HepG2 (cell line): ENCODE results near the gene PLXNA1. TPM values are rescaled to one million over a fixed set of nuclear protein-coding genes. Genes with fewer than 3 reads are reported as not detected.

Experiments
- ATF7 ChIP-seq, 2 experiments: fragments of 450-650 bp in 1 of 2; sonication (generic) in 1 of 2; formaldehyde crosslinking in 1 of 2; IDR thresholded peaks; 2 replicates each; pipeline versions ENCODE4 v1.4.0 to v1.6.1; 2016 to 2020; ENCODE audit warnings: antibody characterized with exemption in 1 of 2, mild to moderate bottlenecking in 1 of 2, missing genetic modification reagents in 1 of 2
- DPF2 ChIP-seq: sonication (generic); formaldehyde crosslinking; IDR thresholded peaks from 2 replicates; pipeline ENCODE4 v1.4.0; 2020; ENCODE audit warnings: mild to moderate bottlenecking, low read depth, missing genetic modification reagents, borderline replicate concordance
- FOXM1 ChIP-seq: sonication (generic); formaldehyde crosslinking; IDR thresholded peaks from 2 replicates; pipeline ENCODE4 v1.5.0; 2020; ENCODE audit warnings: missing genetic modification reagents
- GATAD1 ChIP-seq: IDR thresholded peaks from 2 replicates; pipeline ENCODE4 v1.6.1; 2016; ENCODE audit warnings: missing genetic modification reagents, missing compliant biosample characterization
- HNRNPH1 ChIP-seq: fragments of 200-400 bp; formaldehyde crosslinking; optimal IDR thresholded peaks from 2 replicates; pipeline ENCODE3; 2017; ENCODE audit warnings: mild to moderate bottlenecking, low read depth, low read length
- NFE2L2 ChIP-seq: fragments of 150-350 bp; IDR thresholded peaks from 2 replicates; pipeline ENCODE4 v1.6.1; 2014; ENCODE audit warnings: low read length
- NFYB ChIP-seq: sonication (generic); formaldehyde crosslinking; IDR thresholded peaks from 2 replicates; pipeline ENCODE4 v1.4.0; 2020; ENCODE audit warnings: missing genetic modification reagents
- SP4 ChIP-seq: sonication (generic); formaldehyde crosslinking; IDR thresholded peaks from 2 replicates; pipeline ENCODE4 v1.8.1; 2023; ENCODE audit warnings: mild to moderate bottlenecking, missing genetic modification reagents
- STAT5B ChIP-seq: sonication (generic); formaldehyde crosslinking; IDR thresholded peaks from 2 replicates; pipeline ENCODE4 v1.4.0; 2020; ENCODE audit warnings: missing genetic modification reagents
- TAF1 ChIP-seq: sonication (generic); formaldehyde crosslinking; IDR thresholded peaks from 2 replicates; pipeline ENCODE4 v1.4.0; 2020; ENCODE audit warnings: missing genetic modification reagents
- ZC3H13 ChIP-seq: sonication (generic); formaldehyde crosslinking; IDR thresholded peaks from 2 replicates; pipeline ENCODE4 v1.8.1; 2023; ENCODE audit warnings: mild to moderate bottlenecking, missing genetic modification reagents, moderate library complexity
- ZNF282 ChIP-seq: fragments of 450-650 bp; IDR thresholded peaks from 2 replicates; pipeline ENCODE4 v1.6.1; 2018; ENCODE audit not compliant: partially characterized antibody
- ZNF34 ChIP-seq: sonication (generic); formaldehyde crosslinking; IDR thresholded peaks from 2 replicates; pipeline ENCODE4 v1.4.0; 2020; ENCODE audit warnings: mild to moderate bottlenecking, missing genetic modification reagents, borderline replicate concordance
- ZNF367 ChIP-seq: sonication (generic); formaldehyde crosslinking; IDR thresholded peaks from 2 replicates; pipeline ENCODE4 v1.4.0; 2020; ENCODE audit warnings: missing genetic modification reagents, borderline replicate concordance
- ZNF746 ChIP-seq: sonication (generic); formaldehyde crosslinking; IDR thresholded peaks from 2 replicates; pipeline ENCODE4 v1.8.0; 2022; ENCODE audit warnings: mild to moderate bottlenecking, missing genetic modification reagents
- ZSCAN9 ChIP-seq: IDR thresholded peaks from 2 replicates; pipeline ENCODE4 v1.6.1; 2016; ENCODE audit warnings: borderline replicate concordance
- polyA plus RNA-seq, 8 experiments: library from polyadenylated mRNA; depleted of rRNA in 3 of 8; stranded (reverse) in 7 of 8; unstranded in 1 of 8; fragments of >200 nt; fragmentation: Illumina TruSeq in 4 of 8; extraction: Trizol in 4 of 8; gene quantifications; 2 replicates each; pipeline versions ENCODE4 v1.2.1 to v1.2.3, GENCODE V29; 2011 to 2016; ENCODE audit warnings: low read depth in 4 of 8, missing spikeins in 1 of 8, mixed read lengths in 1 of 8; ENCODE audit not compliant: insufficient read depth in 1 of 8
- total RNA-seq, 5 experiments: library from RNA; depleted of rRNA; stranded (reverse); fragments of >200 nt; fragmentation: Illumina TruSeq; extraction: Trizol; gene quantifications; 2 replicates each; pipeline ENCODE4 v1.2.3, GENCODE V29; 2016; ENCODE audit warnings: low read depth in 1 of 5
- TF ChIP-seq, protein P1 (sequence below): sonication (generic); formaldehyde crosslinking; IDR thresholded peaks from 2 replicates; pipeline ENCODE4 v1.4.0; 2020; ENCODE audit warnings: mild to moderate bottlenecking, missing genetic modification reagents
- TF ChIP-seq, protein P2 (sequence below): sonication (generic); formaldehyde crosslinking; IDR thresholded peaks from 2 replicates; pipeline ENCODE4 v1.8.0; 2022; ENCODE audit warnings: mild to moderate bottlenecking, missing genetic modification reagents, moderate library complexity
- TF ChIP-seq, protein P3 (sequence below): sonication (generic); formaldehyde crosslinking; IDR thresholded peaks from 2 replicates; pipeline ENCODE4 v1.8.0; 2022; ENCODE audit warnings: missing genetic modification reagents, low read depth, mild to moderate bottlenecking, borderline replicate concordance
- TF ChIP-seq, protein P4 (sequence below): IDR thresholded peaks from 2 replicates; pipeline ENCODE4 v1.6.1; 2016; ENCODE audit warnings: missing genetic modification reagents, missing compliant biosample characterization
- TF ChIP-seq, protein P5 (sequence below): sonication (generic); formaldehyde crosslinking; IDR thresholded peaks from 2 replicates; pipeline ENCODE4 v1.4.0; 2020; ENCODE audit warnings: missing genetic modification reagents

The PLXNA1 gene
- total and polyA plus RNA-seq, 2 of the 13 experiments (the other 11 are each of a cell fraction or from before 2014, with no cell fraction given): 16.6 to 18.2 TPM

DNA sequence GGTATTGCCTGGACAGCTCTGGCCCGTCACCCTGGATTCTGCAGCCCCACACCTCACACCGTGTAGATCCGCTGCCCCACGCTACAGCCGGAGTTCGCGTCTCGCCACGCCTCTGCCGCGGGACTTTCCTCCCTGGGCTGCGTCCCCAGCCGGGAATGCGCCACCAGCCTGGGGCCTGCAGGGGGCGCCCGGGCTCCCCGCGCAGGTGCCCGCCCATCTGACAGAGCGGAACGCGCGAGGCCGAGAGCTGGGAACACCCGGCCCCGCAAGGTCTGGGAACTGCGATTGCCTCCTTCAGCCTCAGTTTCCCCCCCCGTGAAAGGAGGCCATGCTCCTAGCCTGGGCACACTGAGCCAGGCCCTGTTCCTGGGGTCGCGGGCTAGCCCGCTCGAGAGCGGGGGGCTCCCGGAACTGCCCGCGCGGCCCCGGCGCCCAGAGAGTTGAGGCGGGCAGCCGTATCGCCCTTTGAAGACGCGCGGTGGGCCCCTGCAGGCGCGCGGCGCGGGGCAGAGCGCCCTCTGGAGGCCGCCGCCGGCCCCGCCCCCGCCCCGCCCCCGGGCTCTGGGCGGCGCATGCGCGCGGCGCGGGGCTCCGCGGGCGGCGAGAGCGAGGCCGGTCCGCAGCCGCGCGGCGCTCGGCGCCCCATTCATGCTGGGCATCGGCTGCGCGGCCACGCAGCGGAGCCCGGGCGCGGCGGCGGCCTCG lies at the start of gene PLXNA1 (continued):
- TF ChIP-seq GATAD1 (CRISPR knock-in tag) (no peak), ZNF34 (CRISPR knock-in tag) (0 out of 2 replicates have a peak, but pooled peaks have one; percentile 46), DPF2 (no peak), ZNF282 (no peak), SP4 (peak; percentile 70), ZNF746 (CRISPR knock-in tag) (peak; percentile 54; the same call in 1 of the 2 replicates), ZC3H13 (CRISPR knock-in tag) (no peak), NFE2L2 (no peak), ZSCAN9 (CRISPR knock-in tag) (0 out of 2 replicates have a peak, but pooled peaks have one; percentile 25), TAF1 (CRISPR knock-in tag) (no peak), ATF7 (IDR thresholded peaks at IDR 0.05) (no peak), ATF7 (CRISPR knock-in tag; IDR thresholded peaks at IDR 0.05) (peak; percentile 50; the same call in 1 of the 2 replicates), HNRNPH1 (no peak), NFYB (no peak), ZNF367 (CRISPR knock-in tag) (no peak), STAT5B (CRISPR knock-in tag) (no peak), FOXM1 (CRISPR knock-in tag) (no peak)
- TF ChIP-seq, protein P1, sequence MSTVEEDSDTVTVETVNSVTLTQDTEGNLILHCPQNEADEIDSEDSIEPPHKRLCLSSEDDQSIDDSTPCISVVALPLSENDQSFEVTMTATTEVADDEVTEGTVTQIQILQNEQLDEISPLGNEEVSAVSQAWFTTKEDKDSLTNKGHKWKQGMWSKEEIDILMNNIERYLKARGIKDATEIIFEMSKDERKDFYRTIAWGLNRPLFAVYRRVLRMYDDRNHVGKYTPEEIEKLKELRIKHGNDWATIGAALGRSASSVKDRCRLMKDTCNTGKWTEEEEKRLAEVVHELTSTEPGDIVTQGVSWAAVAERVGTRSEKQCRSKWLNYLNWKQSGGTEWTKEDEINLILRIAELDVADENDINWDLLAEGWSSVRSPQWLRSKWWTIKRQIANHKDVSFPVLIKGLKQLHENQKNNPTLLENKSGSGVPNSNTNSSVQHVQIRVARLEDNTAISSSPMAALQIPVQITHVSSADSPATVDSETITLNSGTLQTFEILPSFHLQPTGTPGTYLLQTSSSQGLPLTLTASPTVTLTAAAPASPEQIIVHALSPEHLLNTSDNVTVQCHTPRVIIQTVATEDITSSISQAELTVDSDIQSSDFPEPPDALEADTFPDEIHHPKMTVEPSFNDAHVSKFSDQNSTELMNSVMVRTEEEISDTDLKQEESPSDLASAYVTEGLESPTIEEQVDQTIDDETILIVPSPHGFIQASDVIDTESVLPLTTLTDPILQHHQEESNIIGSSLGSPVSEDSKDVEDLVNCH (CRISPR knock-in tag): no peak
- TF ChIP-seq, protein P2, sequence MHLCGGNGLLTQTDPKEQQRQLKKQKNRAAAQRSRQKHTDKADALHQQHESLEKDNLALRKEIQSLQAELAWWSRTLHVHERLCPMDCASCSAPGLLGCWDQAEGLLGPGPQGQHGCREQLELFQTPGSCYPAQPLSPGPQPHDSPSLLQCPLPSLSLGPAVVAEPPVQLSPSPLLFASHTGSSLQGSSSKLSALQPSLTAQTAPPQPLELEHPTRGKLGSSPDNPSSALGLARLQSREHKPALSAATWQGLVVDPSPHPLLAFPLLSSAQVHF (CRISPR knock-in tag): no peak
- TF ChIP-seq, protein P3, sequence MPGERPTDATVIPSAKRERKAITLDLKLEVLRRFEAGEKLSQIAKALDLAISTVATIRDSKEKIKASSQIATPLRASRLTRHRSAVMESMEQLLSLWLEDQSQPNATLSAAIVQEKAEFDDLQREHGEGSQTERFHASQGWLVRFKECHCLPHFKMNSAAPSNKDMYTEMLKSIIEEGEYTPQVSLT: no peak
- TF ChIP-seq, protein P4, sequence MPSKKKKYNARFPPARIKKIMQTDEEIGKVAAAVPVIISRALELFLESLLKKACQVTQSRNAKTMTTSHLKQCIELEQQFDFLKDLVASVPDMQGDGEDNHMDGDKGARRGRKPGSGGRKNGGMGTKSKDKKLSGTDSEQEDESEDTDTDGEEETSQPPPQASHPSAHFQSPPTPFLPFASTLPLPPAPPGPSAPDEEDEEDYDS (CRISPR knock-in tag): no peak
- TF ChIP-seq, protein P5, sequence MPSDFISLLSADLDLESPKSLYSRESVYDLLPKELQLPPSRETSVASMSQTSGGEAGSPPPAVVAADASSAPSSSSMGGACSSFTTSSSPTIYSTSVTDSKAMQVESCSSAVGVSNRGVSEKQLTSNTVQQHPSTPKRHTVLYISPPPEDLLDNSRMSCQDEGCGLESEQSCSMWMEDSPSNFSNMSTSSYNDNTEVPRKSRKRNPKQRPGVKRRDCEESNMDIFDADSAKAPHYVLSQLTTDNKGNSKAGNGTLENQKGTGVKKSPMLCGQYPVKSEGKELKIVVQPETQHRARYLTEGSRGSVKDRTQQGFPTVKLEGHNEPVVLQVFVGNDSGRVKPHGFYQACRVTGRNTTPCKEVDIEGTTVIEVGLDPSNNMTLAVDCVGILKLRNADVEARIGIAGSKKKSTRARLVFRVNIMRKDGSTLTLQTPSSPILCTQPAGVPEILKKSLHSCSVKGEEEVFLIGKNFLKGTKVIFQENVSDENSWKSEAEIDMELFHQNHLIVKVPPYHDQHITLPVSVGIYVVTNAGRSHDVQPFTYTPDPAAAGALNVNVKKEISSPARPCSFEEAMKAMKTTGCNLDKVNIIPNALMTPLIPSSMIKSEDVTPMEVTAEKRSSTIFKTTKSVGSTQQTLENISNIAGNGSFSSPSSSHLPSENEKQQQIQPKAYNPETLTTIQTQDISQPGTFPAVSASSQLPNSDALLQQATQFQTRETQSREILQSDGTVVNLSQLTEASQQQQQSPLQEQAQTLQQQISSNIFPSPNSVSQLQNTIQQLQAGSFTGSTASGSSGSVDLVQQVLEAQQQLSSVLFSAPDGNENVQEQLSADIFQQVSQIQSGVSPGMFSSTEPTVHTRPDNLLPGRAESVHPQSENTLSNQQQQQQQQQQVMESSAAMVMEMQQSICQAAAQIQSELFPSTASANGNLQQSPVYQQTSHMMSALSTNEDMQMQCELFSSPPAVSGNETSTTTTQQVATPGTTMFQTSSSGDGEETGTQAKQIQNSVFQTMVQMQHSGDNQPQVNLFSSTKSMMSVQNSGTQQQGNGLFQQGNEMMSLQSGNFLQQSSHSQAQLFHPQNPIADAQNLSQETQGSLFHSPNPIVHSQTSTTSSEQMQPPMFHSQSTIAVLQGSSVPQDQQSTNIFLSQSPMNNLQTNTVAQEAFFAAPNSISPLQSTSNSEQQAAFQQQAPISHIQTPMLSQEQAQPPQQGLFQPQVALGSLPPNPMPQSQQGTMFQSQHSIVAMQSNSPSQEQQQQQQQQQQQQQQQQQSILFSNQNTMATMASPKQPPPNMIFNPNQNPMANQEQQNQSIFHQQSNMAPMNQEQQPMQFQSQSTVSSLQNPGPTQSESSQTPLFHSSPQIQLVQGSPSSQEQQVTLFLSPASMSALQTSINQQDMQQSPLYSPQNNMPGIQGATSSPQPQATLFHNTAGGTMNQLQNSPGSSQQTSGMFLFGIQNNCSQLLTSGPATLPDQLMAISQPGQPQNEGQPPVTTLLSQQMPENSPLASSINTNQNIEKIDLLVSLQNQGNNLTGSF (CRISPR knock-in tag): no peak
